22Rv1 (cell line): ENCODE results near the gene ACACB.

Experiments used
- H3K27ac ChIP-seq: fragments of 450-650 bp; 2 replicates; pipeline ENCODE4 v1.5.1; 2017
- ZFX ChIP-seq: fragments of 450-650 bp; IDR thresholded peaks from 2 replicates; pipeline ENCODE4 v1.6.1; 2017; ENCODE audit warnings: antibody characterized with exemption, borderline replicate concordance
- TF ChIP-seq, protein P1 (sequence below): fragments of 450-650 bp; IDR thresholded peaks from 2 replicates; pipeline ENCODE4 v1.5.1; 2017; ENCODE audit warnings: mild to moderate bottlenecking

The ACACB gene

DNA sequence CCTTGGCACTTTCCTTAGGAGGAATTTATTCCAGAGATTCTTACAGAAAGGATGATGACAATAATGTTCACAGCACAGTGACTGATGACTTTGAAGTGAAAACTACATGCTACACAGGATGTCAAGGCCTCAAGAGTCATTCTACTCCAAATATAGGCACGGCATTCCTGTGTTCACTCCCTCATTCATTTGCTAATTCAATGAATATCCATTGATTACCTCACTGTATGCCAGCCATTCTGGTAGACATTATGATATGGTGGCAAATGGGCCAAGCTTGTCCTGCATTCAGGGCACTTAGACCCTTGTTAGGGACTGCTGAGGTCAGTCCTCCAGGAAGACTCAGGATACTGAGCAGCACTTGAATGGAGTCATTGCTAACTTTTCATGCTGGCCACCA, 144.7 kb downstream of the ACACB start:
- H3K27ac ChIP-seq: no peak overlapping the region

DNA sequence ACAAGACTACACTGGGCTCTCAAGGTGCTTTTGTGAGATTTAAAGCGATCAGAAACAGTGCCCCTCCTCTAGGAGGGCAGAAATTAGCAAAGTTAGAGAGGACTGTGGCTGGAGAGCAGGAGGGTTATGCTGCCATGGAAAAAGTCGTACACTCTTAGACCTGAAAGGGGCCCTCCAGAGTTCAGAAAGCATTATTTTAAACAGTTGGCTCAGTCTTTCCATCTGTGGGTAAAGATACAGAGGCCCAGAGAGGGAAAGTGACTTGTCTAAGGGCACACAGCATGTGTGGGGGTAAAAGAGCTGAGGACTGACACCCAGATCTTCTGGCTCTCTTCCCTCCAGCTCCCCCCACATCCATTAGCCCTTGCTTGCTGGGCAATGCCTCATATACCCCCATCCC, 145.6 kb downstream of the ACACB start:
- no peak overlapping the region for H3K27ac ChIP-seq
- TF ChIP-seq, protein P1, sequence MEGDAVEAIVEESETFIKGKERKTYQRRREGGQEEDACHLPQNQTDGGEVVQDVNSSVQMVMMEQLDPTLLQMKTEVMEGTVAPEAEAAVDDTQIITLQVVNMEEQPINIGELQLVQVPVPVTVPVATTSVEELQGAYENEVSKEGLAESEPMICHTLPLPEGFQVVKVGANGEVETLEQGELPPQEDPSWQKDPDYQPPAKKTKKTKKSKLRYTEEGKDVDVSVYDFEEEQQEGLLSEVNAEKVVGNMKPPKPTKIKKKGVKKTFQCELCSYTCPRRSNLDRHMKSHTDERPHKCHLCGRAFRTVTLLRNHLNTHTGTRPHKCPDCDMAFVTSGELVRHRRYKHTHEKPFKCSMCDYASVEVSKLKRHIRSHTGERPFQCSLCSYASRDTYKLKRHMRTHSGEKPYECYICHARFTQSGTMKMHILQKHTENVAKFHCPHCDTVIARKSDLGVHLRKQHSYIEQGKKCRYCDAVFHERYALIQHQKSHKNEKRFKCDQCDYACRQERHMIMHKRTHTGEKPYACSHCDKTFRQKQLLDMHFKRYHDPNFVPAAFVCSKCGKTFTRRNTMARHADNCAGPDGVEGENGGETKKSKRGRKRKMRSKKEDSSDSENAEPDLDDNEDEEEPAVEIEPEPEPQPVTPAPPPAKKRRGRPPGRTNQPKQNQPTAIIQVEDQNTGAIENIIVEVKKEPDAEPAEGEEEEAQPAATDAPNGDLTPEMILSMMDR: no peak
- no peak for TF ChIP-seq ZFX

More for the DNA sequence above, 144.7 kb downstream of the ACACB start:
- no peak for TF ChIP-seq ZFX
- TF ChIP-seq, protein P1: no peak

DNA sequence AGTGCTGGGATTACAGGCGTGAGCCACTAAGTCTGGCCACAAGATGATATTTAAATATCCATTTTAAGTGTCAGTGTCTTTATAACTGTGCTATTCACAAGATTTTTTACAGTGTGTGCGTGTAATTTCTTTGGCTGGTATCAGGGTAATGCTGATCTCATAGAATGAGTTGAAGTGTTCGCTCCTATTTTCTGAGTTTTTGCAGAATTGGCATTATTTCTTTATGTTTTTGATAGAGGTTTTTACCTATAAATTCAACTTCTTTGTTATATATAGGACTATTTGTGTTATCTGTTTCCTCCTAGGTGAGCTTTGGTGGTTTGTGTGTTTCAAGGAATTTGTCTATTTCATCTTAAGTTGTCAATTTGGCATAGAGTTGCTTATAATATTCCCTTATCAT, 147.1 kb downstream of the ACACB start:
- no peak overlapping the region for H3K27ac ChIP-seq
- no peak for TF ChIP-seq ZFX
- TF ChIP-seq, protein P1: no peak

DNA sequence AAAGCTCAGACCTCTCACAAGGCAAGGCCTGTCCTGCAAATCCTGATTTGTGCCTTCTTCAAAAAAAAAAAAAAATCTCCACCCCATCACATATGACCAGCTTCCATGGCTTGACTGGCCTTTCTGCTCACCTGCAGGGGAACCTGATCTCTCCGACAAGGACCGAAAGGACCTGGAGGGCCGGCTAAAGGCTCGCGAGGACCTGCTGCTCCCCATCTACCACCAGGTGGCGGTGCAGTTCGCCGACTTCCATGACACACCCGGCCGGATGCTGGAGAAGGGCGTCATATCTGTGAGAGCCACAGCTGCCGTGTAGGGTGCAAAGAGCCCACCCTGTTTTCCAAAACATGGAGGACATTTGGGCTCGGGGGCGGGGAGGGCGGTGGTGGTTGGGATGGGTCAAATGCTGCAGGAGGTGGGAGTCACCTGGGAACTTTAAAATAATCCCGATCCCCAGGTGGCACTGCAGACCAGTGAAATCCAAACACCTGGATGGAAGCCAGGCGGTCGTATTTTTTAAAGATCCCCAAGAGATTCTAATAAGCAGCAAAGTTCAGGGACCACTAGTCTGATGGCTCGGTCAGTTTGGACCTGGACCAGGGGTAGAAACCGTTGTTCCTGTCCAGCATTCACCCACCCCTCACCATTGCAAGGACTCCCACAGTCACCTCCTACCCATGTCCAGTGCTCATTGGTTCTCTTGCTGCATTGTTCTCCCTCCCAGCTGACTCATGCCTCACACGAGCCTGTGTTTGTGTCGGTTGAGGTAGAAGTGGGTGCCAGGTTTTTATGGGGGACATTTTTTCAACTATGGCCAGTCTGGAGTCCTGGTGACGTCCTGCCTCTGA, 147.9 kb downstream of the ACACB start:
- H3K27ac ChIP-seq: no peak overlapping the region
- TF ChIP-seq, protein P1: peak; percentile 99
- no peak for TF ChIP-seq ZFX

DNA sequence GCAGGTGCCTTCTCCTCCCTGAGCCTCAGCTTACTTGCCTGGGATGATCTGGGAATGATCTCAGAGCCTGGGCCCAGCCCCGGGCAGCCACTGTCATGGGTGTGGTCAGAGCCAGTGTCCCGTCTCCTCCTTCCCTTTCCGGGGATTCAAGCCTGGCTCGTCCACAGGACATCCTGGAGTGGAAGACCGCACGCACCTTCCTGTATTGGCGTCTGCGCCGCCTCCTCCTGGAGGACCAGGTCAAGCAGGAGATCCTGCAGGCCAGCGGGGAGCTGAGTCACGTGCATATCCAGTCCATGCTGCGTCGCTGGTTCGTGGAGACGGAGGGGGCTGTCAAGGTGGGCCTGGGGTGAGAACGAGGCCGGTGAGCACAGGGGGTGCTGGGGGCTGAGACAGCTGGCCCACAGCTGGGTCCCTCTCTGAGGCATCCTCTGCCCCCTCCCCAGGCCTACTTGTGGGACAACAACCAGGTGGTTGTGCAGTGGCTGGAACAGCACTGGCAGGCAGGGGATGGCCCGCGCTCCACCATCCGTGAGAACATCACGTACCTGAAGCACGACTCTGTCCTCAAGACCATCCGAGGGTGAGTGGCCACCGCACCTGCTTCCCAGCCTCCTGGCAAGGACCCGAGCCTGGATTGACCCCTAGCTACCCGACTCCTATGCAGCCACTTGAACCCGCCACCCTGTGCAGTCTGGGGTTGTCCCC, 148.7 kb downstream of the ACACB start:
- no peak for TF ChIP-seq ZFX
- TF ChIP-seq, protein P1: no peak
- H3K27ac ChIP-seq: no peak overlapping the region

DNA sequence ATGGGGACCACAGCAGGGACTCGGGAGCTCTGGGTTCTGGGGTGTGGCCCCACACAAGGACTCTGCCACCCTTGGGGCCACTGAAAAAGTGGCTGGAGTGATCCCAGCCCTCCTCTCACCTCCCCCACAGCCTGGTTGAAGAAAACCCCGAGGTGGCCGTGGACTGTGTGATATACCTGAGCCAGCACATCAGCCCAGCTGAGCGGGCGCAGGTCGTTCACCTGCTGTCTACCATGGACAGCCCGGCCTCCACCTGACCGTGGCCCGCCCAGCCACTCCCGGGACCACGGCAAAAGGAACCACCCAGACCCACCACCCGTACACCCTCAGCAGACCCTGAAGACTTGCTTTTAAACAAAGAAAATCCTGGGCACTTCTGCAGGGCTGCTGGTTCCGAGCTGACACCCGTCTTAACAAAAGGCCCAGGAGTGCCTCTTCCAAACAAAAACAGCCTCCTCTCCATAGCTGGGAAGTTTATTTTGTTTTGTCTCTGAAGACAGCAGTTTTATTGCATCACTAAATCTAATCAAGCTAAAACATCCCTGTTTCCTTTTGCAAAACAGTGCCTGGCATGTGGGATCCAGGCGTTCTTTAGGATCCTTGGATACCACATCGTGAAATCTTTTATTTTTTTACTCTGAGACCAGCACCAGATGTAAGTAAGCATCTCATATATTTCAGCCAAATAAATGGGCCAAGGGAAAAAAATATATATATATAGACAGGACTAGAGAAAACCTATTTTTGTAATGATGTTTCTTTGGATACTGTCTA, 149.9 kb downstream of the ACACB start:
- H3K27ac ChIP-seq: no peak overlapping the region
- TF ChIP-seq, protein P1: no peak
- no peak for TF ChIP-seq ZFX
